Measurements from ENCODE around the gene KRT16.
A peak's percentile ranks its signal among the peaks of the same experiment; 100 is the strongest.
"Not testable (repeated sequence)": the region's sequence is repeated elsewhere in the genome, so short reads cannot be mapped to it uniquely, and the experiment has no call there.

The KRT16 gene

GRCh38 chr17:41613277-41614082 lies 913 bp upstream of the KRT16 start:
- no peak for DNase-seq

GRCh38 chr17:41610965-41611640 lies 1.5 kb downstream of the KRT16 start:
- DNase-seq = no peak

- not testable (repeated sequence) for DNase-seq
Observed at GRCh38 chr17:41610061-41610517, 2.5 kb downstream of the KRT16 start.

GRCh38 chr17:41606930-41607329 lies 5.6 kb downstream of the KRT16 start:
- not testable (repeated sequence) for DNase-seq

- no peak for DNase-seq
Observed at GRCh38 chr17:41602524-41602923, 10.0 kb downstream of the KRT16 start.

- DNase-seq = no peak
Observed at GRCh38 chr17:41600318-41600717, 12.2 kb downstream of the KRT16 start.

GRCh38 chr17:41599680-41600079 lies 12.9 kb downstream of the KRT16 start:
- DNase-seq = no peak

GRCh38 chr17:41595585-41595984 lies 17.0 kb downstream of the KRT16 start:
- DNase-seq = no peak

- no peak for DNase-seq
Observed at GRCh38 chr17:41594363-41594915, 18.1 kb downstream of the KRT16 start.

GRCh38 chr17:41593306-41593981 lies 19.1 kb downstream of the KRT16 start:
- no peak for DNase-seq

- no peak for DNase-seq
Observed at GRCh38 chr17:41592601-41593305, 19.8 kb downstream of the KRT16 start.

GRCh38 chr17:41589301-41589700 lies 23.3 kb downstream of the KRT16 start:
- DNase-seq = no peak

GRCh38 chr17:41588126-41588810 lies 24.3 kb downstream of the KRT16 start:
- no peak for DNase-seq

- no peak for DNase-seq
Observed at GRCh38 chr17:41586863-41587495, 25.6 kb downstream of the KRT16 start, which contains the start of gene KRT14. Gene KRT14, minus strand, starts transcription at chr17:41586895. Its CDS starts 61 bp downstream, at chr17:41586834.

- no peak for DNase-seq
Observed at GRCh38 chr17:41585301-41586056, 27.1 kb downstream of the KRT16 start.

- not testable (repeated sequence) for DNase-seq
Observed at GRCh38 chr17:41584331-41584927, 28.1 kb downstream of the KRT16 start.

GRCh38 chr17:41583137-41584127 lies 29.1 kb downstream of the KRT16 start:
- DNase-seq = peak in 1 of 2 experiments; percentile 6

GRCh38 chr17:41582061-41582968 lies 30.3 kb downstream of the KRT16 start:
- not testable (repeated sequence) for DNase-seq

Data from NCI-H446 (cell line).